A673 (cell line): Measurements from ENCODE around the gene PRRT3.

ENCODE experiments used
- CTCF ChIP-seq: fragments of 300-800, 200-600 bp; sonication (generic); conservative IDR thresholded peaks from 2 replicates; pipeline ENCODE4 v1.5.1; 2017; ENCODE audit warnings: low read depth, mild to moderate bottlenecking, antibody characterized with exemption, low read length, moderate library complexity, mixed read lengths
- EZH2 ChIP-seq: fragments of 200-600 bp; sonication (generic); IDR thresholded peaks from 2 replicates; pipeline ENCODE4 v1.6.1; 2017; ENCODE audit warnings: borderline replicate concordance, low read depth, mild to moderate bottlenecking, mixed read lengths, antibody characterized with exemption, low read length; ENCODE audit not compliant: poor library complexity, severe bottlenecking

DNA sequence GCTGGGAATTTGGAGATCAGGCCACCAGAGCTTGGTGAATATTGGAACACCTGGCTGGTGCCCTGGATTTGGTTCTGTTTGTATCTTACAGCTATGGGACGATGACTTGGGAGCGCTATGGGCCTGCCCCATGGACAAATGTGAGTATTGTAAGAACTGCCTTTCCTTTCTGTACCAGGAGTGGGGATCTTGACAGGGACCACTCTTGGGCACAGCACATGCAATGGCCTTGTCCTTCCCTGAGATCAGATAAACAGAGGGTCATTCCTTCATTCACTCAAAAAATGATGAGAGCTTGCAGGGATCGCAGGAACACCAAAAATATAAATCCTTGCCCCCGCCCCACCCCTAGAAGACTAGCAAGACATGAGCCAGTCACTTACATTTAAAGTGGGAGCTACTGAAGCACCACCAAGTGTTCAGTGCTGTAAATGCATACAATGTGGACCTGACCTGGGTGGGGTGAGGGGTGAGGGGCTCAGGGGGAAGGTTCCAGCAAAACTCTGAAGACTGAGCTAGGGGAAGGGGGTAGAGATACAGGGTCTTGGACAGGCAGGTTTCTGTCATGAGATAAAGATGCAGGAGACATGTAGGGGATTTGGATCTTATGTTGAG, 21.3 kb downstream of the PRRT3 start:
- TF ChIP-seq CTCF (peak; percentile 25; the same call in 1 of the 2 replicates), EZH2 (no peak)
